GM10248 (cell line): ENCODE results near the gene MAML3.

Experiments
- CTCF ChIA-PET: fragments of 300-600 bp; sonication (Branson Sonifier 250); formaldehyde crosslinking; extraction: SDS; loops from one replicate; lab custom pipeline; 2021; ENCODE audit warnings: antibody characterized with exemption; lab: Yijun Ruan, JAX
- POLR2A ChIA-PET: fragments of 350-650 bp; sonication (Branson Sonifier 250); formaldehyde crosslinking; extraction: SDS; loops from one replicate; lab custom pipeline; 2020; ENCODE audit warnings: antibody characterized with exemption; lab: Yijun Ruan, JAX
- DNase-seq: peaks from one replicate; pipeline ENCODE4 v3.0.0; 2012; ENCODE audit errors: extremely low spot score
- TF ChIP-seq, protein P1 (sequence below): IDR thresholded peaks from 2 replicates; pipeline ENCODE4 v1.5.1; 2012; ENCODE audit warnings: mild to moderate bottlenecking, low read depth; ENCODE audit errors: extremely low read depth, missing control alignments, control extremely low read depth

MAML3 gene

DNA sequence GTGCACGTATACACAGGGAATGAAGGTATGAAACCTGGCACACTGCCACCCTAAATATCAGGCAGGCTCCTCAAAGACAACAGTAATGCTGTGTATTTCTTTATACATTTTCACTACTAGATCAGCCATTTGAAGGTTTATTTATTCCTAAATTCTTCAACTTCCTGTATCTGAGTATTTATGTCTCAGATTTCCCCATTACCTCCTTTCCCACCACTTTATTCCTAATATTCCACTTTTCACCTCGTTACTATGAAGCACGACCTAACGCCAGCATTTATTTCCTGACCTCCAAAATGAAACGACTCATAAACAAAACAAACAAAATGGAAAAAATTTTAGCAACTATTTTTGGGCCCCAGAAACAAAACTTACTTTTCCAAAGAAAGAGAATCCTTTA lies 69.6 kb downstream of the MAML3 start:
- DNase-seq: no peak
- POLR2A ChIA-PET: no interaction called here
- CTCF ChIA-PET: no interaction called here
- TF ChIP-seq, protein P1, sequence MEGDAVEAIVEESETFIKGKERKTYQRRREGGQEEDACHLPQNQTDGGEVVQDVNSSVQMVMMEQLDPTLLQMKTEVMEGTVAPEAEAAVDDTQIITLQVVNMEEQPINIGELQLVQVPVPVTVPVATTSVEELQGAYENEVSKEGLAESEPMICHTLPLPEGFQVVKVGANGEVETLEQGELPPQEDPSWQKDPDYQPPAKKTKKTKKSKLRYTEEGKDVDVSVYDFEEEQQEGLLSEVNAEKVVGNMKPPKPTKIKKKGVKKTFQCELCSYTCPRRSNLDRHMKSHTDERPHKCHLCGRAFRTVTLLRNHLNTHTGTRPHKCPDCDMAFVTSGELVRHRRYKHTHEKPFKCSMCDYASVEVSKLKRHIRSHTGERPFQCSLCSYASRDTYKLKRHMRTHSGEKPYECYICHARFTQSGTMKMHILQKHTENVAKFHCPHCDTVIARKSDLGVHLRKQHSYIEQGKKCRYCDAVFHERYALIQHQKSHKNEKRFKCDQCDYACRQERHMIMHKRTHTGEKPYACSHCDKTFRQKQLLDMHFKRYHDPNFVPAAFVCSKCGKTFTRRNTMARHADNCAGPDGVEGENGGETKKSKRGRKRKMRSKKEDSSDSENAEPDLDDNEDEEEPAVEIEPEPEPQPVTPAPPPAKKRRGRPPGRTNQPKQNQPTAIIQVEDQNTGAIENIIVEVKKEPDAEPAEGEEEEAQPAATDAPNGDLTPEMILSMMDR: no peak

GRCh38 chr4:140082391-140082755 lies 71.6 kb downstream of the MAML3 start:
- TF ChIP-seq, protein P1: no peak
- POLR2A ChIA-PET: no interaction called here
- DNase-seq: no peak
- CTCF ChIA-PET: no interaction called here

DNA sequence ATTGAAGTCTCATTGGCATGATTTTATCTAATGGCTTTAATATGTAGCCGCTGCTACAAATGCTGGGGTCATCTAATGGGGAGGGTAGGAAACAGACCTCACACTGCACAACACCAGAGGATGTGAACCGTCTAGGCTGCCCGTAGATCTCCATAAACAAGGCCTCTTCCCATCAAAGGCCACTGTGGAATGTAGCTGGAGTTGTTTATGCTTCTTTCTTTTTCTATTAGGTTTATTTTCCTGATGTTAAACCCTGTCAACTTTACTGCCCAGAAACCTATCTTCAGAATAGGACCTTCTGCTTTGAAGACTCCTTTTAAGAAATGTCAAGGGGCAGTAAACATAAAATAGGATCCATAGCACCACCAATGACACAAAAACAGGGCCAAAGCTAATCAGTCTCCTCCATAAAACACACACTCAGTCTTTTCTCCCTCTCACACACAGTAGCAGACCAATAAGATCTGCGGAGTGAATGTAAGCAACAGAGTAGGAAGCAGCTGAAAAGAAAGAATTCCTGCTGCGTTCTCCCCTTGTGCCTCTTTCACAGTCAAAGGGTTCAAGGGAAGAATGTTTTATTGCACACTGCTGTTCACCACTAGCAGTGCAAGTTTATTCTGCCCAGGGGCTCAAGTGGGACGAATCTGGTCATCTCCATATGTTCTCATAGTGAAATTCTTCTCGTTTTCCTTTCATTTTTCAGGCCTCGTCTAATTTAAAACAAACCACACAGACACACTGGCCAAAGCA lies 72.2 kb downstream of the MAML3 start:
- TF ChIP-seq, protein P1: no peak
- no peak for DNase-seq
- POLR2A ChIA-PET: no interaction called here
- CTCF ChIA-PET: no interaction called here

GRCh38 chr4:140080883-140081282 lies 73.1 kb downstream of the MAML3 start:
- ChIA-PET CTCF (no interaction called here), POLR2A (no interaction called here)
- DNase-seq: no peak
- TF ChIP-seq, protein P1: no peak

- TF ChIP-seq, protein P1: no peak
- ChIA-PET POLR2A (no interaction called here), CTCF (no interaction called here)
- no peak for DNase-seq
Measured at GRCh38 chr4:140078366-140078765, 75.6 kb downstream of the MAML3 start.

GRCh38 chr4:140076307-140076706 lies 77.7 kb downstream of the MAML3 start:
- POLR2A ChIA-PET: no interaction called here
- CTCF ChIA-PET: no interaction called here
- no peak for DNase-seq
- TF ChIP-seq, protein P1: no peak

DNA sequence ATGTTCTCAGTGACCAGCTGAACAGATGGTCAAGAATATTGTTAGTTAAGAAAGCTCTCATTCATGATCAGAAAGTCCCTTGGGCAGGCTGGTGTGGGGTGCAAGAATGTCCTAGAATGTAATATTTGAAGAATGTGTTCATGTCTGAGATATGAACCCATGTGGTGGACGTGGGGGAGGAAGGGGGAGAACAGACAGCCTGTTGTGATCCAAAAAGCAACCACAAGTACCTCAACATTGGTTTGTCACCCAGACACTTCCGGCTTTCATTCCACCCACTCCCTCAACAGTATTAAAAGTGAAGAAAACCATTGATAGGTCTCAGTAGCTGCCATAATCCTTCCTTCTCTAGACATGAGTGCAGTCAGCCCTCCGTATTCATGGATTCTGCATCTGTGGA lies 82.2 kb downstream of the MAML3 start:
- POLR2A ChIA-PET: no interaction called here
- TF ChIP-seq, protein P1: no peak
- DNase-seq: peak; percentile 42
- CTCF ChIA-PET: no interaction called here
